Duodenal mucosa (tissue), 2 donors: Measurements from ENCODE around the gene SLC39A11.

Source experiments
- H3K27ac ChIP-seq: one replicate; pipeline ENCODE4 v1.7.0; 2013; ENCODE audit warnings: low read depth, low read length
- H3K27me3 ChIP-seq, 2 donors: one replicate each; pipeline ENCODE4 v1.7.0; 2013; ENCODE audit warnings: low read length in 2 of 2, control low read depth in 1 of 2; ENCODE audit not compliant: insufficient read depth in 2 of 2, control insufficient read depth in 1 of 2
- H3K36me3 ChIP-seq, 2 donors: one replicate each; pipeline ENCODE4 v1.7.0; 2013; ENCODE audit warnings: low read length in 2 of 2, control low read depth in 1 of 2; ENCODE audit not compliant: insufficient read depth in 2 of 2, control insufficient read depth in 1 of 2
- H3K4me1 ChIP-seq, 2 donors: one replicate each; pipeline ENCODE4 v1.7.0; 2013; ENCODE audit warnings: low read length in 2 of 2, control low read depth in 1 of 2; ENCODE audit not compliant: insufficient read depth in 2 of 2, control insufficient read depth in 1 of 2
- H3K4me3 ChIP-seq, 2 donors: one replicate each; pipeline ENCODE4 v1.7.0; 2013; ENCODE audit warnings: low read length in 2 of 2, low read depth in 1 of 2
- H3K9ac ChIP-seq, 2 donors: one replicate each; pipeline ENCODE4 v1.7.0; 2013; ENCODE audit warnings: low read length in 2 of 2, low read depth in 1 of 2
- H3K9me3 ChIP-seq, 2 donors: one replicate each; pipeline ENCODE4 v1.7.0; 2013; ENCODE audit warnings: low read length in 2 of 2, control low read depth in 1 of 2; ENCODE audit not compliant: control insufficient read depth in 1 of 2

The SLC39A11 gene

DNA sequence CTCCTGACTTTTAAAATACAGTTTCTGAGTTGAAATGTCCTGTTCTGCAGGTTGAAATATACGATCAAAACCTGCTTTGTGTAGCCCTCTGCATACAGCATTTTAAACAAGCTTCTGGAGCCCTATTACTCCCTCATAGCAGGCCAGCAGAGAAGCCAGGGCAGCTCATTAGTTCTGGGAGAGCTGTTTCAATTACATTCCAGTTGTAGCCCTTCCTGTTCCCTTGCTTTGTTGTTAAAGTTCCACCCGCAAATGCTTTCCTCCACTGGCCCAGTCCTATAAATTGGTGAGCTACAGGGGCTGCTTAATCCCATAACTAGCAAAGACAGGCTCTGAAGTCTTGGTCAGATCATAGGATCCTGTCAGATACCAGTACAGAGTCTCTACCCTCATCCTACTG, 162.5 kb downstream of the SLC39A11 start:
- Histone ChIP-seq H3K27me3 (no peaks in the 10 kb centered on the region), H3K27ac (no peak overlapping the region), H3K4me3 (no peak overlapping the region), H3K4me1 (peaks cover 17 to 40% of the 10 kb centered on the region in 2 donors), H3K36me3 (no peaks in the 10 kb centered on the region), H3K9me3 (no peaks in the 10 kb centered on the region), H3K9ac (no peak overlapping the region)

- Histone ChIP-seq H3K27me3 (no peaks in the 10 kb centered on the region), H3K4me3 (no peak overlapping the region), H3K9ac (no peak overlapping the region), H3K4me1 (peaks cover 18 to 50% of the 10 kb centered on the region in 2 donors), H3K36me3 (no peaks in the 10 kb centered on the region), H3K27ac (no peak overlapping the region), H3K9me3 (no peaks in the 10 kb centered on the region)
Observed at GRCh38 chr17:72928454-72929136, 163.9 kb downstream of the SLC39A11 start.

- no peak overlapping the region for H3K9ac ChIP-seq
- no peak overlapping the region for H3K4me3 ChIP-seq
- peaks cover 25 to 57% of the 10 kb centered on the region in 2 donors for H3K4me1 ChIP-seq
- H3K9me3 ChIP-seq: no peaks in the 10 kb centered on the region
- H3K27ac ChIP-seq: no peak overlapping the region
- H3K27me3 ChIP-seq: no peaks in the 10 kb centered on the region
- no peaks in the 10 kb centered on the region for H3K36me3 ChIP-seq
Observed at GRCh38 chr17:72927760-72928159, 164.7 kb downstream of the SLC39A11 start.

DNA sequence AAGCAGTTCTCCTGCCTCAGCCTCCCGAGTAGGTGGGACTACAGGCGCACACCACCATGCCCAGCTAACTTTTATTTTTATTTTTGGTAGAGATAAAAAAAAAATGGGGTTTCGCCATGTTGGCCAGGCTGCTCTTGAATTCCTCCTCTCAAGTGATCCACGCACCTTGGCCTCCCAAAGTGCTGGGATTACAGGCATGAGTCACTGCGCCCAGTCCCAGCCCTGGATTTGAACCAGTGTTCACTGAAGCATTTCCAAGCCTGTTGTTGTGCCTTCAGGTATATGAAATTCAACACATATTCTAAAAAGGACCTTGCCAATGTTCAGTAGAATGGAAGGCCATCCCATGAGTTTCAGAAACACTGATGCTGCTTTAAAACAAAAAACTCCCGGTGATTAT, 165.3 kb downstream of the SLC39A11 start:
- no peak overlapping the region for H3K27ac ChIP-seq
- peaks cover 29 to 57% of the 10 kb centered on the region in 2 donors for H3K4me1 ChIP-seq
- no peak overlapping the region for H3K9ac ChIP-seq
- H3K9me3 ChIP-seq: no peaks in the 10 kb centered on the region
- H3K4me3 ChIP-seq: no peak overlapping the region
- H3K27me3 ChIP-seq: no peaks in the 10 kb centered on the region
- H3K36me3 ChIP-seq: no peaks in the 10 kb centered on the region

GRCh38 chr17:72926171-72926570, 166.3 kb downstream of the SLC39A11 start:
- Histone ChIP-seq H3K4me1 (peaks cover 23 to 49% of the 10 kb centered on the region in 2 donors), H3K27ac (no peak overlapping the region), H3K9me3 (no peaks in the 10 kb centered on the region)

GRCh38 chr17:72924196-72924595, 168.3 kb downstream of the SLC39A11 start:
- no peaks in the 10 kb centered on the region for H3K27me3 ChIP-seq
- H3K4me3 ChIP-seq: no peak overlapping the region
- H3K9ac ChIP-seq: no peak overlapping the region
- no peak overlapping the region for H3K27ac ChIP-seq
- H3K36me3 ChIP-seq: no peaks in the 10 kb centered on the region
- H3K9me3 ChIP-seq: no peaks in the 10 kb centered on the region
- H3K4me1 ChIP-seq: peaks cover 20 to 45% of the 10 kb centered on the region in 2 donors

More at GRCh38 chr17:72926171-72926570, 166.3 kb downstream of the SLC39A11 start:
- Histone ChIP-seq H3K9ac (no peak overlapping the region), H3K36me3 (no peaks in the 10 kb centered on the region), H3K4me3 (no peak overlapping the region), H3K27me3 (no peaks in the 10 kb centered on the region)

DNA sequence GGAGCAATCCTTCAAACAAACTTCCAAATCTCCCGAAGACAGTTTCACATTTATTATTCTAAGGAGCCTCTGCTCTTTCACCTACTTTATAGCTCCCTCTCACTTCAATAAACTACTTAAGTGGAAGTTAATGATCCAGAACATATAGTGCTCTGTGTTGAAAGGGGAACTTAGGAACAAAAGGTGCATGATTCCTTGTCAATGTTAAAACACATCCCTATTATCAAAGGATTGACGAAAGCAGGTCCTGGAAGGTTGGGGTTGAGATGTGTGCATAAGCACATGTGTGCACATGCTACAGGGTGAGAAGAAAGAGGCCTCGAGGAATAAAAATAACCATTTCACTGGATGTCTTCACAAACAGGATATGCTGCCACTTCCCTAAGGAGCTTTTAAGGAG, 170.3 kb downstream of the SLC39A11 start:
- H3K9ac ChIP-seq: no peak overlapping the region
- H3K36me3 ChIP-seq: no peaks in the 10 kb centered on the region
- peaks cover 12 to 25% of the 10 kb centered on the region in 2 donors for H3K4me1 ChIP-seq
- no peak overlapping the region for H3K27ac ChIP-seq
- H3K4me3 ChIP-seq: no peak overlapping the region
- no peaks in the 10 kb centered on the region for H3K9me3 ChIP-seq
- H3K27me3 ChIP-seq: no peaks in the 10 kb centered on the region

DNA sequence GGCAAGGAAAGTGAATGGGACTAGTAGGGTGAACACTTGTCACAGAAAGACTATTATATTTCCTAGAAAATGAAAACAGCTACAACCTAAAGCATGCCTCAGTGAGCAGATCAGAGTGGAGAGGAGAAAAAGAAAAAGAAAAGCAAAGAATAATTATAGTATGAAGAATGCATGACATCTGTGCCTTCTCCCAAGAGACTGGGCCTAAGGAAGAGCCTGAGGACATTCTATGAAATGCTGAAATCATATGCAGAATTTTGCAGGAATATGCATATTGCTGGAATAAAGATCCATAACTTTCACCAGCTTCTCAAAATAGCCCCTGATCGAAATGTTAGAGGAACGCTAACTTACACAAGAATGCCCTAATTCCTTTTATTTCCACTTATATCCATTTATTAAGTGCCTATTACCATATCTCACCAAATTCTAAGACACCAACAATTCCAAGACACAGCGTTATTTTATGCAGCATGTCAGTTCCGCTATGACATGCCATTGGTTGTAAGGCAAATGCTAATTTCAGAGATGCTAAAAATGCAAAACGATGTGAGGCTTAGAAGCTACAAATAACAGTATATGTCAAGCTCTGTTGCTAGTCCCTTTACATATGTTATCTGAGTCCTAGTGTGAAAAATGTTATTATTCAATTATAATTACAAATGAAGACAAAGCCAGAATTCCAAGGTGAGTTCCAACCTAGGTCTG, 171.0 kb downstream of the SLC39A11 start:
- H3K27ac ChIP-seq: no peak overlapping the region
- no peaks in the 10 kb centered on the region for H3K36me3 ChIP-seq
- peaks cover 12 to 19% of the 10 kb centered on the region in 2 donors for H3K4me1 ChIP-seq
- no peak overlapping the region for H3K9ac ChIP-seq
- H3K27me3 ChIP-seq: no peaks in the 10 kb centered on the region
- no peaks in the 10 kb centered on the region for H3K9me3 ChIP-seq
- H3K4me3 ChIP-seq: no peak overlapping the region

DNA sequence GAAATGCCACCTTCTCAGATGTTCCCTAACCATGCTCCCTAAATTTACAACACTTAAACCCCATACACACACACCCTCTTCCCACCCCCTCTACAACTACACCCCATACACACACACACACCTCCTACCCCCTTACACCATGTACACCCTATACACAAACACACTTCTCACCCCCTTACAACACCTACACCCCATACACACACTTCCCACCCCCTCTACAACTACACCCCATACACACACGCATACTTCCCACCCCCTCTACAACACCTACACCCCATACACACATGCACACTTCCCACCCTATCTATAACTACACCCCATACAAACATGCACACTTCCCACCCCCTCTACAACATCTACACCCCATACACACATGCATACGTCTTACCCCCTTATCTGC, 172.0 kb downstream of the SLC39A11 start:
- Histone ChIP-seq H3K27ac (no peak overlapping the region), H3K4me3 (no peak overlapping the region), H3K9me3 (no peaks in the 10 kb centered on the region), H3K9ac (no peak overlapping the region), H3K36me3 (no peaks in the 10 kb centered on the region), H3K4me1 (peaks cover 12 to 18% of the 10 kb centered on the region in 2 donors), H3K27me3 (no peaks in the 10 kb centered on the region)

DNA sequence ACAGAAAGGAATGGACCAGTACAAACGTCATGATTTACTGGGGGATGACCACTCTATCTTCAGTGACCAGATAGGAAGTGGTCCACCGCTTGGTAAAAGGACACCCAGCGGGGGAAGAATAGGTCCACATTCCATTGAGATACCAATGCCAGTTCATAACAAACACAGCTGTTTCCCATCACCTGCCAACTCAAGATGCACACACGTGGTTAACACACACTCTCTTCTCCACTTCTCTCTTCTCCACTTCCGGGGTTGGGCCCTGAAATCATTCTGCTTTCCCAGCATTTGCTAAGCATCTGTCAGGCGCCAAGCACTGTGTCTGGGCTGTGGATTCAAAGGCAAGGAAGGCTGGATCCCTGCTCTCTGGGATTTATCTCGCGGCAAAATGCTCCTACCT, 175.5 kb downstream of the SLC39A11 start:
- H3K9ac ChIP-seq: no peak overlapping the region
- no peak overlapping the region for H3K4me3 ChIP-seq
- no peak overlapping the region for H3K27ac ChIP-seq
- H3K36me3 ChIP-seq: no peaks in the 10 kb centered on the region
- no peaks in the 10 kb centered on the region for H3K9me3 ChIP-seq
- H3K27me3 ChIP-seq: no peaks in the 10 kb centered on the region
- no peaks in the 10 kb centered on the region for H3K4me1 ChIP-seq
